Vagina (tissue), 2 donors: ENCODE measurements around the gene HEPH.

ENCODE experiments used
- CTCF ChIP-seq, 3 experiments: fragments of 450-650 bp in 2 of 3; fragments of 200-600 bp in 1 of 3; sonication (generic) in 1 of 3; IDR thresholded peaks; one replicate each; pipeline ENCODE4 v1.5.1; 2017 to 2019; ENCODE audit warnings: antibody characterized with exemption in 3 of 3, mild to moderate bottlenecking in 2 of 3, moderate library complexity in 2 of 3
- POLR2A ChIP-seq, 2 donors: fragments of 450-650 bp; IDR thresholded peaks; one replicate each; pipeline ENCODE4 v1.6.1; 2017; ENCODE audit warnings: antibody characterized with exemption in 2 of 2, mild to moderate bottlenecking in 2 of 2, moderate library complexity in 2 of 2

- TF ChIP-seq CTCF (IDR thresholded peaks at IDR 0.05): no peak
- TF ChIP-seq POLR2A (IDR thresholded peaks at IDR 0.05): no peak
Observed at GRCh38 chrX:66164470-66164869, 423 bp downstream of the HEPH start.
